CD4-positive, alpha-beta T cell treated with Interleukin-21 for 1 hour (primary cell): ENCODE data around the gene DDAH2.

Source experiments
- DNase-seq: peaks from one replicate; pipeline ENCODE4 v3.0.0-alpha.2; 2020

The DDAH2 gene

GRCh38 chr6:31687321-31687720 lies 41.8 kb downstream of the DDAH2 start:
- DNase-seq: no peak

DNA sequence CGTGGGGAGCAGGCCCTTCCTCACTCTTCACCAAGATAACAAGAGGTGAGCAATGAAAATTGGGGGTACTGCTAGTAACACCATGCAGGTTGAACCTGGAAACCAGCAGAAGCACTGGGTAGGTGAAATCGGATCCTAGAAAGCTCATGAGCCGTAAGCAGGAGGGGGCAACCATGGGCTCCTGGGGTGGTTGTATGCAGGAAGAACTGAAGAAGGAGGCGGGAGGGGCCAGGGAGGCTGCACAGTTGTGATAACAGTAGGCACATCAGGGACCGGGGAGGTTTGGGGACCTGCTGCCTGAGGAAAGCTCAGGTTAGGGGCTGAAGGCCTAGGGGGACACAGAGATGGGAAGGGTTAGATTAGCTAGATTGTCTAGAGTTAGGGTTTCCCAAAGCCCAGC lies 42.6 kb downstream of the DDAH2 start:
- no peak for DNase-seq

DNA sequence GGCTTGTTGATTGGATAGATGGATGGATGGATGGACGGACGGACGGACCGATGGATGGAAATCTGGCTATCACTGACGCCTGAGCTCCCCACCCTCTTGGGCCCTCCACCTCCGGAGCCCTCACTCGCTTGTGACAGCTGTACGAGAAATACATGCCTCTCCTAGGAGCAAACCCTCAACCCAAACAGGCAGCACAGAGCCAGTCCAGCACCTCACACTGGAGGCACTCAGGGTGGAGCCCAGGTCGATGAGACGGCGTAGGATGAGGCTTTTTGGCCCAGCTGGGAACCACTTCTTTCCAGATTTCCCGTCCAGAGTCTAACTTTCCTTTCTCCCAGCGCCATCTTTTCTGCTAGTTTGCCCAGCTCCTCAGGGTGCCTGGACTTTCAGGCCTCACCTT lies 45.5 kb downstream of the DDAH2 start:
- DNase-seq: no peak

GRCh38 chr6:31681135-31681671 lies 47.9 kb downstream of the DDAH2 start:
- DNase-seq: peak; percentile 39

DNA sequence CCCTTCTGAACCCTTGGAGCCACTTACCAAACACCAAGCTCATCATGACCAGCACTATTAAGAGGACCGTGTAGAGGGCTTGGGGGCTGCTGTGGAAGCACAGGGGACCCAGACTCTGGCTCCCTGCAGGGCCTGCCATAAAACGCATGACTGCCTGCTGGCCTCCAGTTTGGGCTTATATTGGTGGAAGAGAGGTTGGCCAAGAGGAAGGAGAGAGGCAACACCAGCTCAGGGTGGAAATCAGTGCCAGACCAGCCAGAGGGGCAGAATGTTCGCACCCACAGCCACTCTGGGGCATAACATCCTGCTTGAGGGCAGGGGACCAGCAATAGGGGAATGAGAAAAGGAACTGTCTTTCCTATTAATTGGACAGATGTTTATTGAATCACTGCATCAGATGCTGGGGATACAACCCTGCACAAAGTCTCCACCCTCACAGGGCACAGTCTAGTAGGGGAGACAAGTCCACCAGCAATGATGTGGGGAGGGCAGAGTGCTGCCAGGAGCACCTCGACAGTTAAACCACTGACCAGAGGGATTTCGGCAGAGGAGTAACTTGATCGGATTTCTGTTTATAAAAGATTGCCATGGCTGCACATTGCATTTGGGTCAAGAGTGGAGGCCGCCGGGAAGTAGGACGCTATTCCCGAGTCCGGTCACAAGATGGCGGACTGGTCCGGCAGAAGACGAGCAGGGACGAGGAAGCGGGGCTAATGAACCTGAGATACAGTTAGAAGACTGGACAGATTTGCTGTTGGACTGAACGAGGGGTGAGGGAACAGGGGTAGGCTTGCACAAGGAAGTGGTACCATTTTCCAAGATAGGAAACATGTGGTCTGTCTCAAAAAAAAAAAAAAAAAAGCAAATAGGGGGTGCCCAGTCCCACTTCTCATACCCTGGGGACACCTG lies 48.6 kb downstream of the DDAH2 start, which contains the start of gene LY6G5C:
Gene LY6G5C, minus strand, starts transcription at position 842 of the 909 bp plus-strand sequence. Its CDS starts 694 bp downstream, at position 148.
- DNase-seq: peak; percentile 80

DNA sequence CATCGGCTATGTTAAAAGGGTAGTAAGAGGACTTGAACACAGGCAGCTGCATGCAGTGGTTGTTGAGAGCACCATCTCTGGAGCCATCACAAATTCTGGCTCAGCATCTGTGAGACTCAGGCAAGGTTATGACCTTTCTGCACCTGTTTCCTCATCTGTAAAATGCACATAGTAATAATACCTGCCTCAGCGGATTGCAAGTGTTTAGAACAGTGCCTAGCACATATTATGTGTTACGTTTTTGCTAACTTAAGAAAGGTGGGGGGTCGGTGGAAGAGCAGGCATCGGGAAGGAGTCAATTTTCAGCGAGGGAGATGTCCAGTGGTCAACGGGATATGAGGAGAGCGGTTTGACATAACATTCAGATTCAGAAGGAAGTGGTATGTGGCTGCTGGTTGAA lies 51.1 kb downstream of the DDAH2 start:
- no peak for DNase-seq
